Measurements from ENCODE around the gene LHX8.
"Not testable (repeated sequence)": the region's sequence is repeated elsewhere in the genome, so short reads cannot be mapped to it uniquely, and the experiment has no call there.

The LHX8 gene
- total RNA-seq, result 0 to 0.16 (median 0) reads per million in 18 experiments

DNA sequence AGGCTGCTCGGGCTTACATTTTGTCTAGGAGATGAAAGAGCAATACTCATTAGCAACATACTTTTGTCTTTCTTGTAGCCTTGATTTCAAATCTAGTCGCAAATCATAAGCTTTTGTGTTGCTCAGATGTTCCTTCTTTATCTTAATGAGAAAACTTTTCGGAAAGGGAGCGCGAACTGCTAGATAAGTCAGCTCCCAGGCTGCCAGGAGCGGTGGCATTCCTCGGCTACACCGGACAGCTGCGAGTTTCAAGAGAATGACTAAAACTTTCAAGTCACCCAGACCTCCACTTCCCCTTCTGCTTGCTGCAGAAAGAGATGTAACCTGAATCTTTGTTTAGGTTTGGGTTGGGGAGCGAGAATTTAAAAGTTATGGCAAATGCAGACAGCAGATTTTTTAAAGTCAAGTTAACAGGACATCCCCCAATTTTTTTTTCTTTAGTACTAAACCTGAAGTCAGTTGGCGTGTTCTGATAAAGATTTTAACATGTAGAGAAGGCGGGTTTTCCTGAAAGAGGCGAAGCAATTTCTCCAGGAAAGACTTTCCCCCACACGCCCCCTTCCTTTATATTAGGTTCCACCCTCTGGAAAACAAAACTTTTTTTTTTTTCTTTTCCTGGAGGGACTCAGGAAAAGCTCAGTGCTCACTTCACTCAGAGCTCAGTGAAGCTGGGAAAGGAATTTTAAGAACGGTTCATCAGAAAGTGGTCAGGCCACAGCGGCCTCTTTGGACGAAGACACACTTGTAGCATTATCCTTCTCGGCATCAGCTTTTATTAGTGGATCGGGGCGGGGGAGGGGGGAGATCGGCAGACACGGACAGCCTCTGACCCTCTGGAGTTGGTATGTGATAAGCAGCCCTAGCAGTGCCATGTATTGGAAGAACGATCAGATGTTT is at the start of gene LHX8:
Gene LHX8 (plus strand): TSS at position 639 of the 897 bp plus-strand sequence. CDS start 2,227 bp downstream, outside the sequence.
- DNase-seq, result no peak

DNA sequence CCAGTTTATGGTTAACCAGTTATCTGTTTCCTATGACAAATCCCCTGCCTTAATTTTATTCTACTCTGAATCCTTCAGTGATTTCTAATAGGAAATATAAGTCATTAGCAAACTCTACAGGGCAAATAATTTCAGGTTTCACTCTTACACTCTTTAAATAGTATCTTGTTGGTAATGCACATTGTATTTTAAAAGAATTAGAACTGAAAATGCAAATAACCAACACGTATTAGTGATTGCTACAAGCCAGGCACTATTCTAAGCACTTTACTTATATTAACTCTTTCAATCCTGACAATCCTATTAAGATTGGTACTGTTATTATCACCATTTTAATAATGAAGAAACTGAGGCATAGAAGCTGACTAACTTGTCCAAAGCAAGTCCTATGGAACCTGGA is 48.3 kb upstream of the LHX8 start:
- no peak for DNase-seq

DNA sequence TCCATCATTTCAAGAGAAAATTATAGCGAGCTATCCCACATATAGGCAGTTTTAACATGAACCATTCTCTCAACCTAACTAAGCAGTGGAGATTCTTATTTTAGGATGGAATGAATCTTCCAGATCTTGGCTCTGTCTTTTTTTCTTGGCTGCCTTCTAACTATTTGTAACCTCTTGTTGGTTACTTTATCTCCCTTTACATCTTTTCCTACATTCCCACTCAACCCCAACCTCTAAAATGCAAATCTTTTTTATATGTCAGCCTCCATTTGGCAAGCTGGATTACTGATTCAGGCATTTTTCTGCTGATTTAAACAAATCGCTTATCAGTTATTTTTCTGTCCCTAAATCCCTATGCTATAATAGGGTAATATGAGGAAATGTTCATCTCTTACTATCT is 46.9 kb upstream of the LHX8 start:
- no peak for DNase-seq

DNA sequence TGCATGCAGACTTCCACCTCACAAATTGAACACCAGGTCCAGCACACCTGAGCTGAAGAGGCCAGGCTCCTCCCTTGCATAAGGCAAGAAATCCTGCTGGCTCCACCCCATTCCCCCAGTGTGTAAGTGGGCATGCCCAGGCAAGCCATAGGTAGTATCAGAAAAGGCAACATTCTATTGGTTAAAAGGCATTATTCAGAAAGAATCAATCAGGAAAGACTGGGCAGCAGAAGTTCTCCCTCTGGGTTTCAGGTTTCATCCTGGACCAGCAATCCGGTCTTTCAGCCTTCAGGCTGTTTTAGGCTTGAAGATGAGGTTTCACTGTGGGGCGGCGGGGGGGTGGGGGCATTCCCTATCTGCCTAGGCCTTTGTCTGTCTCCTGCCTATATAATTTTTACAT is 42.0 kb upstream of the LHX8 start:
- no peak for DNase-seq

DNA sequence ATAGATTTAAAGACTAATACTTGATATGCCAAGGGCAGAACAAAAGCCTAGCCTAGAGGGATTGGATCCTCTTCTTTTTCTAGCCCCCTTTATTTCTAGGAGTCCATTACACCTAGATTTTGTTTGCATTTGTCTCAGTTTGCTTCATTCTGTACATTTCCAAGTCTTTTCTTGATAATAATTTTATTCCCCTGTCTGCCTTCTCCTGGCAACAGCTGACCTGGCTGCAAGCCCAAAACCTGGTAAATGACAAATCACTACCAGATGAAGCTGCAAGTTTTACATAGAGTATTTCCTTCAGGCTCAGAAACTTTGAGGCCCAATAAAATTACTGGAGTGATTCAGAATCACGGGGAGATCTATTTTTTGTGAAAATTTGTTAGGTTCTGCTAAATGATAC is 36.5 kb upstream of the LHX8 start:
- no peak for DNase-seq

DNA sequence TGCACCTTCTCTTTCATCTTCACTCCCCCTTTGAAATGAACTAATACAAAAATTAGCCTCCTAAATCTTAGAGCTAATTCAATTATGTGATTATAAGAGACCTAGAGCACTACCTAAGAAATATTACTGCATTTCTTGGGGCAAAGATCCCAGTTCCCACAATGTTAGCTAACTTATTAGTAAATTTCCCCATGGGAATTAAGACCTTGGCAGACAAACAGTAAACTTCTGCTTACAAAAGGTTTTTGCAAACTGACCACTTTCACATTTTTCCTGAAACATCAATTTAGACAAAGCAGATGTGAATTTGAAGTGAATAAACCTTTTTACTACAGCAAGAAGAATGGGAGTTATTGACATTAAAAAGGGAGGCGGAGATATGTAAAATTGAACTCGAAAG is 34.6 kb upstream of the LHX8 start:
- no peak for DNase-seq

DNA sequence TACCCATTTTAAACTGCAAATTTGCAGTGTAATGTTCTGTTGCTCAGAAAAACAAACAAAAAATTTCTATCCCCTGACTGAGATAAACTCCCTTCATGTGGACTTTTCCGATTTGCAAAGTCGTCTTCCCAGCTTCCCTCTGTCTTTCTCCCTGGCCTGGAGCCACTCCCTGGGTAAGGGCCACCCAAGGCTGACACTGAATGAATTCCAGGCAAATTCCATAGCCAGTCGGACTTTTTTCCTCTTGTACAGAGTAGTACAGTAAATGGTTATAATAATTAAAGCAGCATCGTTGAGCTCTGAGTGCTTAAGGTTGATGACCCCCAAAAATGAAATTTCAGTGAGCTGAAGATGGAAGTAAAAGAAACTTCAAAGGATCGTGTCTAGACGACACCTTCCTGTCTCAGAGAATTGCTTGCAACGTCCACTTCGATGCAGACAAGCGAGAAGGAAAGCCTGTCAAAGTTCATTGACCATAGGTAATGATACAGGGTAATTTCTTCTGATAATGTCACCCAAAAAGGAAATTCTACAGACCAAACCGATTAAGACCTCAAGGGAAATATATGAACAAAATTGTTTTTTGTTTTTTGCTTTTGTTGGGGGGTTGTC is 33.6 kb upstream of the LHX8 start:
- DNase-seq, result no peak

DNA sequence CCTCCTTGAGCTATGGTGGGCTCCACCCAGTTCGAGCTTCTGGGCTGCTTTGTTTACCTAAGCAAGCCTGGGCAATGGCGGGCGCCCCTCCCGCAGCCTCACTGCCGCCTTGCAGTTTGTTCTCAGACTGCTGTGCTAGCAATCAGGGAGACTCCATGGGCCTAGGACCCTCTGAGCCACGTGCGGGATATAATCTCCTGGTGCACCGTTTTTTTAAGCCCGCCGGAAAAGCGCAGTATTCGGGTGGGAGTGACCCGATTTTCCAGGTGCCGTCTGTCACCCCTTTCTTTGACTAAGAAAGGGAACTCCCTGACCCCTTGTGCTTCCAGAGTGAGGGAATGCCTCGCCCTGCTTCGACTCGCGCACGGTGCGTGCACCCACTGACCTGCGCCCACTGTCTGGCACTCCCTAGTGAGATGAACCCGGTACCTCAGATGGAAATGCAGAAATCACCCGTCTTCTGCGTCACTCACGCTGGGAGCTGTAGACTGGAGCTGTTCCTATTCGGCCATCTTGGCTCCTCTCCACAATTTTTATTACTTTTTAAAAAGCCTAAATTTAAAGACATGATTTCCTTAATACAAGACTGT is 21.7 kb upstream of the LHX8 start:
- not testable (repeated sequence) for DNase-seq

DNA sequence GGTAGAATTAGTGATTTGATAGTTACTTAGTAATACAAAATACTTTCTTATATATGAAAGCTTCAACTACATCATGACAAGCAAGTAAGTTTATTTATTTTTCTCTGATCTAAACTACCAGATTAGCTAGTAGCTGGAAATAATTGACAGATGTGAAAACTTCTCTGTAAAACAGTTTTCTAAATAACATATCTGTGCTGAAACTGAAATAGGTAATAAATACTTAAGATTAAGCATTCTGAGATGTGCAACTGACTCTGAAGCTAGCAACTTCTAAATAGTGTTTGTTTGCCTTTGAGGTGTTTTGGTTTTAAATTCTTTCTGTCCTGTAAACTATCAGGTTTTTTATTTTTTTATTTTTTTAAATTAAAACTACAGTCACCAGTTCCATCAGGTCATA is 18.5 kb upstream of the LHX8 start:
- DNase-seq, result no peak

DNA sequence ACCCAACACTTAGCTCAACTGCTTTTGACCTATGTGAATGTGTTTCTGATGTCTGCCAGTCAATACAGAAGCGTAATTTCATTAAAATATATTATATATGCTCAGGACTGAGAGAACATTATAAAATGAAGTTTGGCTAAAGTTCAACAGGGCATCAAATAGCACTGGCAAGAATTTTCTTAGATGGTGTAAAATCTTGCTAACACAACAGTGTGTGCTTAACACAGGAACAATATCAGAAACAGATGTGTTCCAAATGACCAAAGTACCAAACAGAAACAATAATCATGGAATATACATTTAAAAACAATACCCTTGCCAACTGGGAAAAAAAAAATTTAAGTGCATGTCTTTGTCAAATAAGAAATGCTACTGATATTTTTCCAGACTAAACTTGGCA is 10.4 kb upstream of the LHX8 start:
- no peak for DNase-seq

DNA sequence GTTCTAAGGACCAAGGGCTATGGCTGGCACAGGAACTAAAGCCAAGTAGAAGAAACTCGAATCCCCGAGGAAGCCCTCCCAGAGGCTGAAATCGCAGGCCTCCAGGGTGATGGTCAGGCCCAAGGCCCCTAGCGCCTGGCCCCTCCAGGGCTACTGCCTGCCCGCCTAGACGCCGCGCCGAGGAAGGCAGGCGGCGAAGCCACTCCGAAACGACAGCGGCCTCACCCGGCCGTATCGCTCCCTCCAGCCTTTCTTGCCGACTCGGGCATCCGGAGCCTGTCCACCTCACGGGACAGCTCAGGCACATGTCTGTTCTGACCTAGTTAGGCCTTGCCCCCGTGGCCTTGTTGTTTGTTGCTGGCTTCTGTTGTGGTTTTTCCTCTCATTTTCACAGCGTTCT is 9.7 kb upstream of the LHX8 start:
- no peak for DNase-seq

DNA sequence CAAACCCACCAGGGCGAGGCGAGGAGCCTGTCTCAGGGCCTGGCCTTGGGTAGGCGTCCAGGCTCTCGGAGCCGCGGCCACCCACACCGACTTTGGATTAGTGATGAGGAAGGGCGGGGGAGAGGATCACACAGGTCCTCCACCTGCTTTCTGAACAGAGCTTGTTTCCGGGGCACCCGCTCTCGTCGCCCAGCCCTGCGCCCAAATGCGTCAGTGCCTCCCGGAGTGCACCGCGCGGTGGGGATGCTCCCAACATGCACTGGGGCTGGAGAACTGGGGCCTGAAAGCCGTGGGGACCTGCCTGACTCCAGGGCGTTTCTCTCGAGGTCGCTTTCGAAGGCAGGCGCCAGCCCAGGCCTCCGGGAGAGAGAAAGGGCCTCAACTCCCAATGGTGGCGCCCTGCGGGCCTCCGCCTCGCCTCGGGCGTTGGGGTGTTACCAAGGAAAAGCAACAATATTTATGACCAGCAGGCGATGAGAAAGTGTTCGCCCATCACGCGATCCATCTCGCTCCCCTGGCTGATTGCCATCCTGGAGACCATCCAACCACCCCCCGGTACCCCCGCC is 8.9 kb upstream of the LHX8 start:
- no peak for DNase-seq

DNA sequence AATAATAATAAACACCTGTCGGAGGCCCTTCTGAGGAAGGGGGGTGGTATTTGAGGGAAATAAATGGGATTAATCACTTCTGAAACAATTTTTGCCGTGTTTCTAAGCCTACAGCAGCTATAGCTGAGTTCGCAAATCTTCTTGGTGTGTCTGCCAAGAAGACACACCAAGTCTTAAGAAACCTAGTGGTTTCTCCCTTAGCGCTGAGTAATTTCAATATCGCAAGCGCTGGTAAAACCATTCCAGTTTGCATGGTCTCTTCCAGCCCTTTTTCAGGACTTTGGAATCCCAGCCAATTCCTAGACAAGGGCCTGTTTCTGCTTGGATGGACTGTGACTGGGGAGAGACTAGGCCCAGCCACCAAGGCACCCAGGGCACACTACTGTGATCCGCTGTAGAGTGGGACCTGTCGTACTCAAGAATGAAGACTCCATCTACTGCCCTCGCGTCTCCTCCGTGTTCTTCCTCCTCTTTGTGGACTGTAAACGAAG is 7.5 kb upstream of the LHX8 start:
- no peak for DNase-seq

DNA sequence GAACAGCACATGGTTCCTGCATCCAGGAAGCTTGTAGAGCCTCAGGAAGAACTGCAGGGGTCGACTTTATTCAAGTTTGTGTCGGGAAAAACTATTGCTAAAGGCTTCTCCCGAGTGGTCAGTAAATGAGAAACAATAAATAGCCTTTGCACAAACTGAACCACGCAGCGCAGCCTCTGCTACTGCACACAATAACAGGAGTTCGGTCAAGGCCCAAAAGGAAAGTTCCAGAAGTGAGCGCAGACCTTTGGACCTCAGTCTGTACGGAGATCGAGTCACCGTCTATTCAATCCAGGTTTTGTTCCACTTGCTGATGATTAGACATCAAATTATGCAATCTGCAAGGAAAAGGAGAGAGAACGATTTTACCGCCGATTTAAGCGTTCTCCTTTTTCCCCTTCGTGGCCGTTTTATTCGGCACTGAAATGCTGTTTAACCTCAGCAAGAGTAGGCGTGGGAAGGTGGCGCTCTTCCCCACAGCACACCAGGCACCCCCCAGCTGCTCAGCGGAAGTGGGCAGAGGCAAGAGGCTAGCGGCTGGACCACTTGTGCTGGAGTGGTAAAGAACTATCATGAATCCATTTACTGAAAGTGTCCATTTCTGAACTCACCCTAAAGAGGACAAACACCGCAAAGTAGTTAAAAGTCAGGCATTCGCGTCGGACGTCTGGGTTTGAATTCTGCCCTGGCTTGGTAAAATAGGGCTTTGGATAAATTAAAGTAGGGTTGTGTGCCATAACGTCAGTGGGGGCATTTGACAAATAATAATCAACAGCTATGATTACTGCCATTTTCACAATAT is 6.1 kb upstream of the LHX8 start:
- no peak for DNase-seq

DNA sequence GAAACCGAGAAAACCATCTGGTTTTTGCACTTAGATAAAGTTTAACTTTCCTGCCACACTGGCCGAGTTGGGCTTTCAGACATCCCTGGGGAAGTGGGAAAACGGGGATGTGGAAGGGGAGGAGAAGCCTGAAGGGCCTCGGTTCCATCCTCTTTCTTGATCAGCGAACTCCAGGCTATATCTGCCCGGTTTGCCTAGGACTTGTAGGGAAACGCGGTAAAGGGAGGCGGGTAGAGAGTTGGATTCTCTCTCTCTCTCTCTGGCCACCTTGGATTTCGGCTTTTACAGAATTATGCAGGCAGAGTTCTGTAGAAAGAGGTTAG is 4.6 kb upstream of the LHX8 start:
- DNase-seq, result no peak

DNA sequence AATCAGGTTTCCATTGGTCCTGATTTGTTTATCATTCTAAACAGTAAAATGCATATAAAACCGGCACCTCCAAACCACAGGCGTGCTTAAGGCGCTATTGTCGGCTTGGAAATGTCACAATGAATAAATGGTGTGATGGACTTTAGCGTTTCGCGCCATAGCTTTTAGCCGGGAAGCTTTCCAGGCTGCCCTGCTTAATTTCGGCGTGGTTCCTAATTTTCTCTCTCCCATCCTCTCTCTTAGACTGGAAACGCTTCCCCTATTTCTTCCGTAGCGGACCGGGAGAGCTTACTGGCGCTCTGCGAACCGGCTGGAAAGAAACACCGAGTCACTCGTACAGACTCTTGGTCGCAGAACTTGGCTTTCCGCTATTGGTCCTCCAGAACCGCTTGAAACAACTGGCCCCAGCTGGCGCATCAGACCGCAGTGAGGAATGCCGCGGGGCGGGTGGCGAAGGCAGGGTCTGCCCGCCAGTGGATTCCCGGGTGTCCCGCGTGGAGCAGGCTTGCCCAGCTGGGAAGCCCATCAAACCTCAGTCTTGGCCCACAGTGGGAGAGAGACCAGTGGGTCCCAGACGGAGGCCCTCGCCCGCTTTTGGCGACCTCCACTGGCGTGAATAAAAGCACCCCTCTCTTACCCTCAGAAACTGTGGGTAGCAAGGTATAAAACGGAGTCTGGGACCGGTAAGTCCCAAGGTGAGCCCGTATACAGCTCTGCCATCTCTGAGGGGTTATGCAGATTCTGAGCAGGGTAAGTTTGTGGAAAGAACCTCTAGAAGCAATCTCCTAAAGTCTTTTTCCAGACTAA is 4.0 kb upstream of the LHX8 start:
- DNase-seq, result no peak

DNA sequence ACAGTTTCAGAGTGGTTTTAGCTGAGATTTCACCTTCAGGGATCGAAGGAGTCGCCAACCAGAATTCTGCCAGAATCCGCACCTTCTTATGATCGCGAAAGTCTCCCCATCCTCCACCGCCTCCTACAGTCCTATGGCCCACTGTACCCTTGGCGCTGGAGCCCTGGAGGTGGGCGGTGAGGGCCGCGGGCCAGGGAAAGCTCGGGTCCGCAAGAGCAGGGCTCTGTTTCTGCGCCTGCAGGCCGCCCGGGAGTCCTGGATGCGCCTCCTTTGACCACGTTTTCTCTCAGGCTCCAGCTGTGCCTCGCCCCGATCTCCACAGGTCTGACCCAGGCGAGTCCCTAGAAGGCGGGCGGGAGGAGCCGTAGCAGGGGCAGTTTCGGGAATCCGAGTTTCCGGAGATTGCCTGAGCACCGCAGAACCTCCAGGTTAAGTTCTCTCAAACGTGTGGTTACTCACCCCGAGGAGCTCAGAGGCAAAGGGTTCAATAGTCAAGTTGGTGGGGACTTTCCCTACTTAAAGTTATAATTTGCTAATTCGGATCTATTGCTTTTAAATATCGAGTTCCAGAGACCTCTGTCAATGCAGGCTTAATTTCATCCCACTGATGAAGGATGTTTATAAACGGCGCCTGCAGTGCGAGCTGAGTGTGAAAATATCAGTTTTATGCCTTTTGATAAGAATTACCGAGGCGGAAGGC is 3.2 kb upstream of the LHX8 start:
- no peak for DNase-seq

DNA sequence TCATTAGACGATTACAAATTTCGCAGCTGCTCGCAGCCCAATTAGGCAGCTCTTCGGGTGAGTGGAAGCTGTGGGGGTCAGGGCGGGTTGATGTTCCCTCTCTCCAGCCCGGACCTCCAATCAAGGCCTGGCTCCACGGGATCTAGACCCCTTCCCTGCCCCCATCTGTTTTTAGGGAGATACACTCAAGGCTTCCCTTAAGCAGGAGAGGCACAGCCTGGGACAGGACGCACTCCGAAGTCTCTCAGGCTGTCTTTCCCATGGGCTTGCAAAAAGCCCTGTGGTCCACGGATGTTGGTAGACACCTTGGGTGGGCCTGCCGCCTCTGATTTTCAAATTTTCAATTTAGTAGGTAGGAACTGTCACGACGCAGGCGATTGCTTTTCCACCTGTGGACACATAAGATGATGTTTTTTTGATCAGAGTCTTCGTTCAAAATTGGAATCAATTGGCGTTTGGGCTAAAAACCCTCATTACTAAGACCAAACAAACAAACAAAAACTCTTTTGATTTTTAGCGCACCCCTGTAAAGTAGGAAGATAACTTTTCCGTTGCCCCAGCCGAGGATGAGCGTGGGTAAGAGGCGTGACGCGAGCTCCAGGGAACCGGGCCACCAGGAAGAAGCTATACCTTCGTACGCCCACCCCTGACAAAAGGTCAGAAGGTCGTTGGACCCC is 2.5 kb upstream of the LHX8 start:
- no peak for DNase-seq

DNA sequence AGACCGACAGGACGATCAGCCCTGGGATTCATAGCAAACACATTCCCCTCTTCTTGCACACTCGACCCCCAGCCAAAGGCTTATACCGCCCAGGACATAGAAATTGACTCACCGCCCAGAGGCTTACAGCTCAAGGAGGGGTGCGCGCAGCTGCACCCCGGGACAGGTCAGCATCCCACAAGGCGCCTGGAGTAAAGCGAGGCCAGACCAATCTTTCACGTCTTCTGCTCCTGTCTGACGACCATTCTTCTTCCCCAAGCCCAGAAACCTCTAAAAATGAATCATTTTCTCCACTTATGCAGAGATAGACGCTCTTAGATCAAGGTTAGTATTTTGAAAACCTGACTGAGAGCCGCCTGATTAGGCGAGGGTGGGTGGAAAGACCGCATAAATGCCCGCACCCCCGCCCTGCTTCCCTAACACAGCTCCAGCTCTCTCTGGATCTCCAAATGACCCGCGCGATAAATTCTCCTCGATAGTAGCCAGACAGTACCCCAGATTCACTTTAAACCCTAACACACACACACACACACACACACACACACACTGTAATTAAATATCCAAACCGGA is 1.9 kb upstream of the LHX8 start:
- DNase-seq, result no peak

Data from inflammatory macrophage (primary cell).